HEK293T (cell line): Measurements from ENCODE around the gene BIRC3.
A peak's percentile ranks its signal among the peaks of the same experiment; 100 is the strongest.
"Not testable (repeated sequence)": the region's sequence is repeated elsewhere in the genome, so short reads cannot be mapped to it uniquely, and the experiment has no call there.

Source experiments
- CTCF ChIA-PET: fragments of 350-600 bp; formaldehyde crosslinking; extraction: SDS; loops from one replicate; lab custom pipeline; 2021; ENCODE audit warnings: antibody characterized with exemption, inconsistent platforms; lab: Yijun Ruan, JAX
- POLR2A ChIA-PET: fragments of 350-600 bp; formaldehyde crosslinking; extraction: SDS; loops from one replicate; lab custom pipeline; 2020; ENCODE audit warnings: antibody characterized with exemption, inconsistent platforms; lab: Yijun Ruan, JAX
- DNase-seq: peaks from one replicate; pipeline ENCODE4 v3.0.0; 2012; ENCODE audit warnings: mixed read lengths; ENCODE audit errors: extremely low spot score
- ARNT ChIP-seq: fragments of 450-650 bp; IDR thresholded peaks from 2 replicates; pipeline ENCODE4 v1.6.1; 2017; ENCODE audit warnings: mild to moderate bottlenecking
- BHLHE40 ChIP-seq: fragments of 450-650 bp; IDR thresholded peaks from 2 replicates; pipeline ENCODE4 v1.6.1; 2016; ENCODE audit warnings: mild to moderate bottlenecking, moderate library complexity, borderline replicate concordance
- CTBP1 ChIP-seq: fragments of 450-650 bp; IDR thresholded peaks from 2 replicates; pipeline ENCODE4 v1.6.1; 2016; ENCODE audit warnings: borderline replicate concordance
- ELF4 ChIP-seq: fragments of 450-650 bp; IDR thresholded peaks from 2 replicates; pipeline ENCODE4 v1.6.1; 2017; ENCODE audit warnings: antibody characterized with exemption
- FOXA1 ChIP-seq: fragments of 450-650 bp; IDR thresholded peaks from 2 replicates; pipeline ENCODE4 v1.6.1; 2016; ENCODE audit warnings: mild to moderate bottlenecking
- FOXK2 ChIP-seq: fragments of 450-650 bp; IDR thresholded peaks from 2 replicates; pipeline ENCODE4 v1.6.1; 2016; ENCODE audit warnings: mild to moderate bottlenecking
- FOXM1 ChIP-seq: fragments of 450-650 bp; IDR thresholded peaks from 2 replicates; pipeline ENCODE4 v1.6.1; 2017; ENCODE audit warnings: mild to moderate bottlenecking, borderline replicate concordance
- HDGF ChIP-seq: fragments of 450-650 bp; IDR thresholded peaks from 2 replicates; pipeline ENCODE4 v1.6.1; 2017; ENCODE audit warnings: antibody characterized with exemption, borderline replicate concordance
- L3MBTL2 ChIP-seq: fragments of 450-650 bp; conservative IDR thresholded peaks from 2 replicates; pipeline ENCODE4 v1.6.1; 2016; ENCODE audit warnings: mild to moderate bottlenecking
- LEF1 ChIP-seq: fragments of 450-650 bp; IDR thresholded peaks from 2 replicates; pipeline ENCODE4 v1.6.1; 2017; ENCODE audit warnings: mild to moderate bottlenecking, borderline replicate concordance
- SP1 ChIP-seq: fragments of 450-650 bp; IDR thresholded peaks from 2 replicates; pipeline ENCODE4 v1.6.1; 2017
- SUZ12 ChIP-seq: fragments of 450-650 bp; IDR thresholded peaks from 2 replicates; pipeline ENCODE4 v1.6.1; 2016; ENCODE audit warnings: mild to moderate bottlenecking
- TARDBP ChIP-seq: fragments of 450-650 bp; IDR thresholded peaks from 2 replicates; pipeline ENCODE4 v1.6.1; 2016
- ZNF384 ChIP-seq: fragments of 450-650 bp; IDR thresholded peaks from 2 replicates; pipeline ENCODE4 v1.6.1; 2016
- TF ChIP-seq, protein P1 (sequence below): fragments of 450-650 bp; IDR thresholded peaks from 2 replicates; pipeline ENCODE4 v1.6.1; 2016

The BIRC3 gene

DNA sequence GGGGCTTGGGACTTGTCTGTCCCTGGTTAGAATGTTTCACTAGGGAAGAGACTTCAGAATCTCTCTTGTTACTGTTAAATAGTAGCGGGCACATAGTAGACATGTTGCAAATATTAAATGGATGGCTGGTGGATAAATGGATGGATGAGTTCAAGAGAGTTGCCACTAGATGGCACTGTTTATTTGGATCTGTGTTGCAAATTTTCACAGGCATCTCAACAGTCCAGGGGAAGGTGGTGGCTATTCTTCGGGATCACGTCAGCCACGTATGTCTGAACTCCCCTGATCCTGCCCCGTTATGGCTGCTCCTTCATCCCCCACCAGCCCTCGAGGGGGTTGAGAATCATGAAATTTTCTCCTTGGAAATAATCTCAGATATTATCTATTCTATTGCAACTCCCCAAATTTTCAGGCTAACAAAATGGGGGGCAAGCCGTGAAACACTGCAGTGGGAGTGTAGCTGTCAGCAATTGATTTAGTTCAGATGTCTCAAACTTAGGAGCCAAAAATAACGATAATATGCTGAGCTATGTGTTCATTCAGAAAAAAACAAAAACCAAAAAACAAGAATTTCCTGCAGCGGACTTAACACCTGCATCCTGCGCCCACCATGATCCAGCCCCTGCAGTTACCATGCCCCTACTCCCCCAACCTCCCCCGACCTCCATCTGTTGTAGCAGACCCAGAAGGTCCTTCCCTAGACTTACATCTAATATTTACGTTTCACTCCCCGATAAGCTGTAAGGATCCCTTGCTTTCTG is 29.1 kb upstream of the BIRC3 start:
- CTCF ChIA-PET, result interaction anchor here (0.6 to 2.8 kb wide), 7 partner anchors 10 to 325 kb away, joined by 3 to 7 read pairs (median 4); no protein-coding TSS in a partner anchor
- POLR2A ChIA-PET, result no interaction called here
- TF ChIP-seq HDGF (no peak), L3MBTL2 (no peak), TARDBP (no peak), ZNF384 (no peak), ARNT (no peak), LEF1 (no peak)
- DNase-seq, result peak; percentile 79

DNA sequence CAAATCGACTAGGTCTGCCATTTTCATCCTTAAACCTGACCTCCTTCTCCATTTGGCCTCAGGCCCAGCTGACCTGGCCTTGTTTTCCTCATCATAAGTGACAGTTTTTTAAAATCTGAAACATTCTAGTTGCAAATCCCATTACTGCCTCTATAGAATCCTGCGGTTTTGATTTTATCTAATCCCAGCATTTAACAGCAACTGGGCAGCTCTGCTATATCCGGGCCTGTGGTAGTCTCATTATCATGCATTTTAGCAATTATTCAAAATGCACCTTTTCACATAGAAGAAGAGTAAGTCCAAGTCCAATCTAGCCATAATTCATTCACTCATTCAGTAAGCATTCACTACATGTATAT is 28.6 kb upstream of the BIRC3 start:
- CTCF ChIA-PET, result interaction anchor here (0.7 to 2.8 kb wide), 5 partner anchors 21 to 324 kb away, joined by 3 to 7 read pairs (median 4); no protein-coding TSS in a partner anchor
- POLR2A ChIA-PET, result no interaction called here
- no peak for DNase-seq
- TF ChIP-seq CTBP1 (no peak), TARDBP (no peak), SP1 (no peak), ARNT (no peak), HDGF (no peak), FOXA1 (no peak), LEF1 (no peak)

DNA sequence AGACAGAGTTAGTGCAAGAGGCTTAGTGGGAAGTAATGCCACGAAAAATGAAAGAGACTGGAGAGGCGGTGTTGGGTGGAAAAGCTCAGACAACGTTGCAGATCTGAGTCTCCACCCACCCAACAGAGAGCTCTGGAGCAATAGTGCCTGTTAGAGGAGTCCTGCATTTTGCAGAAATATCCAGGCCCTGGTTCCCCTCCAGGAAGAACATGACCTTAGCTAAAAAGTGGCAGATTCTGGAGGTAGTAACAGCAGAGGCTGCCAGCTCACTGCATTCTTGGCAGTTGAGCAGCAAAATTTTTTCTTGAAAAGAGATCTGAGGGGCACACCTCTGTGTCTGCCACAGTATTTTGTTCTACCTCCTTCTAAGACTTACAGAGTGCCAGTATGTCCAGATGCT is 27.7 kb upstream of the BIRC3 start:
- TF ChIP-seq FOXM1, result no peak
- no peak for TF ChIP-seq CTBP1
- no peak for TF ChIP-seq BHLHE40
- no peak for TF ChIP-seq SP1
- TF ChIP-seq FOXA1, result no peak
- TF ChIP-seq FOXK2, result no peak
- no peak for TF ChIP-seq L3MBTL2
- TF ChIP-seq ARNT, result no peak
- TF ChIP-seq, protein P1, sequence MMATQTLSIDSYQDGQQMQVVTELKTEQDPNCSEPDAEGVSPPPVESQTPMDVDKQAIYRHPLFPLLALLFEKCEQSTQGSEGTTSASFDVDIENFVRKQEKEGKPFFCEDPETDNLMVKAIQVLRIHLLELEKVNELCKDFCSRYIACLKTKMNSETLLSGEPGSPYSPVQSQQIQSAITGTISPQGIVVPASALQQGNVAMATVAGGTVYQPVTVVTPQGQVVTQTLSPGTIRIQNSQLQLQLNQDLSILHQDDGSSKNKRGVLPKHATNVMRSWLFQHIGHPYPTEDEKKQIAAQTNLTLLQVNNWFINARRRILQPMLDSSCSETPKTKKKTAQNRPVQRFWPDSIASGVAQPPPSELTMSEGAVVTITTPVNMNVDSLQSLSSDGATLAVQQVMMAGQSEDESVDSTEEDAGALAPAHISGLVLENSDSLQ, result no peak
- no peak for TF ChIP-seq HDGF
- no peak for TF ChIP-seq SUZ12
- no peak for TF ChIP-seq LEF1
- CTCF ChIA-PET, result interaction anchor here (0.6 to 2.8 kb wide), 3 partner anchors 111 to 396 kb away, joined by 3 to 7 read pairs (median 3); no protein-coding TSS in a partner anchor
- POLR2A ChIA-PET, result no interaction called here
- no peak for DNase-seq

GRCh38 chr11:102291831-102292230 is 25.5 kb upstream of the BIRC3 start:
- POLR2A ChIA-PET, result no interaction called here
- CTCF ChIA-PET, result interaction anchor here (0.5 to 1.2 kb wide), 2 partner anchors 12 to 52 kb away, joined by 3 read pairs; no protein-coding TSS in a partner anchor
- no peak for DNase-seq
- TF ChIP-seq SUZ12 (no peak), ZNF384 (no peak), ELF4 (no peak), CTBP1 (no peak), FOXM1 (no peak), HDGF (no peak), ARNT (no peak), L3MBTL2 (no peak), BHLHE40 (no peak)

DNA sequence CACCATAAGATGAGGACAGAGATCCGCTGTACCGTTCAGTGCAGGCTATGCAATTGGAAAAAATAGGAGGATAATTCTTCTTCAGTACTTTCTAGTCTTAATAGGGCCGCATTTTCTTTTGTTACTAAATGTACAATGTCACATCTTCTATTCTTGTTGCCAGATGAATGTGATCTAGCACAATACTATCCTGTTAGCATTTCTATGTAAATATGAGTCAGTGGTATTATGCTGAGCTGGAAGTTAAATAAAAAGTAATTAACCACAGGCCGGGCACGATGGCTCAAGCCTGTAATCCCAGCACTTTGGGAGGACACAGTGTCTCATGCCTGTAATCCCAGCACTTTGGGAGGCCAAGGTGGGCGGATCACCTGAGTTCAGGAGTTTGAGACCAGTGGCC is 24.4 kb upstream of the BIRC3 start:
- POLR2A ChIA-PET, result no interaction called here
- DNase-seq, result no peak

DNA sequence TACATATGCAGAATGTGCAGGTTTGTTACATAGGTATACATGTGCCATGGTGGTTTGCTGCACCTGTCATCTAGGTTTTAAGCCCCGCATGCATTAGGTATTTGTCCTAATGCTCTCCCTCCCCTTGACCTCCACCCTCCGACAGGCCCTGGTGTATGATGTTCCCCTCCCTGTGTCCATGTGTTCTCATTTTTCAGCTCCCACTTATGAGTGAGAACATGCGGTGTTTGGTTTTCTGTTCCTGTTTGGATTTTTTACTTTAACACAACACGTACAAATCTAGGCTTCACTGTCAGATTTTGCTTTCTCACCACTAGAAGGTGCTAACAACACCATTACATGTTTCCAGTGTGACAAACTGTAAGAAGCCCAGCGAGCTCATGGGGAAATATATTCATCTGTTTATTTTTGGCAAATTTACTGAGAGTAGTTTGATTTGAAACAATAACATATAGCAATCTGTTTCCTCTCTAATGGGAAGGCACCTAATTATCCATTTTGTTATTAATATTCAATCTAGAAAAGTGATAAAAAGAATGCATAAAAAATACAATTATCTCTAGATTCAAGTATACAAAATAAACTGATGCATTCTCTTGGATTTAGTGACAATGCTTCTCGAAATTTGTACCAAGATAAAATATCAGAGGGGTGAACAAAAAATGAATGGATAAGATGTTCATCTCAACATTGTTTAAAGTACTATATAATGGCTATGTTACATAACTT is 23.2 kb upstream of the BIRC3 start:
- CTCF ChIA-PET, result interaction anchor here (0.6 to 2.0 kb wide), 9 partner anchors 11 to 372 kb away, joined by 3 to 14 read pairs (median 4); no protein-coding TSS in a partner anchor
- peak; percentile 42 for DNase-seq
- TF ChIP-seq TARDBP, result no peak
- TF ChIP-seq, protein P1, result 0 out of 2 replicates have a peak, but pooled peaks have one; percentile 6
- POLR2A ChIA-PET, result interaction anchor here (0.8 kb wide), 1 partner anchor 183 kb away, joined by 3 read pairs; no protein-coding TSS in a partner anchor

More for the DNA sequence above, 24.4 kb upstream of the BIRC3 start:
- TF ChIP-seq CTBP1 (no peak), FOXA1 (no peak)
- CTCF ChIA-PET, result interaction anchor here (1.1 to 1.9 kb wide), 2 partner anchors 49 to 374 kb away, joined by 7 to 14 read pairs; no protein-coding TSS in a partner anchor

- POLR2A ChIA-PET, result no interaction called here
- DNase-seq, result no peak
- TF ChIP-seq ZNF384 (no peak), FOXK2 (no peak)
- CTCF ChIA-PET, result interaction anchor here (0.7 to 2.0 kb wide), 4 partner anchors 47 to 318 kb away, joined by 3 to 14 read pairs (median 6); no protein-coding TSS in a partner anchor
Observed at GRCh38 chr11:102295045-102295444, 22.2 kb upstream of the BIRC3 start.

DNA sequence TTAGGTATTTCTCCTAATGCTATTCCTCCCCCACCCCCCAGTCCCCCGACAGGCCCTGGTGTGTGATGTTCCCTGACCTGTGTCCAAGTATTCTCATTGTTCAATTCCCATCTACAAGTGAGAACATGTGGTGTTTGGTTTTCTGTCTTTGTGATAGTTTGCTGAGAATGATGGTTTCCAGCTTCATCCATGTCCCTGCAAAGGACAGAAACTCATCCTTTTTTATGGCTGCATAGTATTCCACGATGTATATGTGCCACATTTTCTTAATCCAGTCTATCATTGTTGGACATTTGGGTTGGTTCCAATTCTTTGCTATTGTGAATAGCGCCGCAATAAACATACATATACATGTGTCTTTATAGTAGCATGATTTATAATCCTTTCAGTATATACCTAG is 20.5 kb upstream of the BIRC3 start:
- CTCF ChIA-PET, POLR2A ChIA-PET, DNase-seq: not testable (repeated sequence)

- CTCF ChIA-PET, POLR2A ChIA-PET, DNase-seq: not testable (repeated sequence)
Observed at GRCh38 chr11:102300837-102301236, 16.4 kb upstream of the BIRC3 start.
